H1 (cell line): ENCODE measurements around the gene SLC9A5. TPM values are rescaled to one million over a fixed set of nuclear protein-coding genes. Genes with fewer than 3 reads are reported as not detected.

Experiments used
- CBX5 ChIP-seq: fragments of 300-800, 300-1000 bp; sonication (generic); IDR thresholded peaks from 2 replicates; pipeline ENCODE4 v1.7.1; 2016; ENCODE audit warnings: antibody characterized with exemption, low read length, low read depth
- CHD1 ChIP-seq: IDR thresholded peaks from 2 replicates; pipeline ENCODE4 v1.6.1; 2012; ENCODE audit warnings: low read depth, low read length, improper control_type of control experiment
- CHD7 ChIP-seq: fragments of 300-600 bp; sonication (generic); IDR thresholded peaks from 2 replicates; pipeline ENCODE4 v1.7.1; 2012; ENCODE audit warnings: low read length, moderate library complexity, mild to moderate bottlenecking, inconsistent platforms; ENCODE audit not compliant: insufficient replicate concordance
- E2F6 ChIP-seq: IDR thresholded peaks from 2 replicates; pipeline ENCODE4 v1.6.1; 2012; ENCODE audit warnings: inconsistent platforms
- RXRA ChIP-seq: IDR thresholded peaks from 2 replicates; pipeline ENCODE4 v1.6.1; 2011; ENCODE audit warnings: low read depth, mild to moderate bottlenecking, low read length, moderate library complexity; ENCODE audit not compliant: insufficient read depth
- TAF1 ChIP-seq: IDR thresholded peaks from 2 replicates; pipeline ENCODE4 v1.6.1; 2011; ENCODE audit warnings: mild to moderate bottlenecking, low read depth, low read length
- ZNF274 ChIP-seq: IDR thresholded peaks from 2 replicates; pipeline ENCODE4 v1.7.0; 2012; ENCODE audit warnings: low read length, borderline replicate concordance; ENCODE audit errors: extremely low read depth
- polyA plus RNA-seq, 7 experiments: library from polyadenylated mRNA; depleted of rRNA in 3 of 7; stranded (reverse) in 5 of 7; unstranded in 2 of 7; fragments of >200 nt in 5 of 7; fragments of 200-250 nt in 2 of 7; gene quantifications; 1 replicate in 5 of 7; 2 replicates in 1 of 7; 4 replicates in 1 of 7; pipeline versions ENCODE4 v1.2.1 to v1.2.3, GENCODE V29; 2011 to 2013; ENCODE audit warnings: missing spikeins in 2 of 7, mixed read lengths in 2 of 7
- total RNA-seq: library from RNA; stranded (reverse); fragmentation: NEBNext Ultra II Directional; extraction: Animal tissue kit (Norgen Biotek cat#: 25700); gene quantifications from 2 replicates; pipeline ENCODE4 v1.2.1, GENCODE V29; 2021

SLC9A5 gene
- total and polyA plus RNA-seq, 2 of the 8 experiments (the other 6 are each of a cell fraction or from before 2014, with no cell fraction given): 7.9 to 8.6 TPM

GRCh38 chr16:67216612-67217490 lies 31.9 kb upstream of the SLC9A5 start (continued):
- TF ChIP-seq CHD7: no peak
- no peak for TF ChIP-seq CBX5
- TF ChIP-seq E2F6: no peak
- no peak for TF ChIP-seq CHD1
- TF ChIP-seq RXRA: no peak
- no peak for TF ChIP-seq ZNF274
- no peak for TF ChIP-seq TAF1
